Stimulated activated naive CD8-positive, alpha-beta T cell treated with anti-CD3 and anti-CD28 coated beads, Interleukin-15, amount 100 ng/mL, for 72 hours (primary cell): ENCODE data around the gene GABRG3.
"Not testable (repeated sequence)": the region's sequence is repeated elsewhere in the genome, so short reads cannot be mapped to it uniquely, and the experiment has no call there.

ENCODE experiments used
- ATAC-seq: fragments of 150-1000 bp; cut with Tn5 transposase; 2 replicates; pipeline ENCODE4 v1.10.0; 2021; ENCODE audit warnings: mild to moderate bottlenecking, moderate library complexity
- DNase-seq, 2 donors: peaks; one replicate each; pipeline ENCODE4 v3.0.0; 2021 to 2022
- H3K27ac Mint-ChIP-seq, 2 donors: one replicate each; pipeline ENCODE4 v1.8.0; 2022; ENCODE audit warnings: mild to moderate bottlenecking in 2 of 2, mixed read lengths in 2 of 2, moderate library complexity in 2 of 2
- H3K27me3 Mint-ChIP-seq: one replicate; pipeline ENCODE4 v1.8.0; 2022; ENCODE audit warnings: mixed read lengths
- H3K4me1 Mint-ChIP-seq: one replicate; pipeline ENCODE4 v1.8.0; 2022; ENCODE audit warnings: mild to moderate bottlenecking, mixed read lengths
- H3K4me3 Mint-ChIP-seq, 2 donors: one replicate each; pipeline ENCODE4 v1.8.0; 2022; ENCODE audit warnings: mild to moderate bottlenecking in 2 of 2, mixed read lengths in 2 of 2, moderate library complexity in 1 of 2
- H3K9me3 Mint-ChIP-seq, 2 donors: one replicate each; pipeline ENCODE4 v1.8.0; 2022; ENCODE audit warnings: mixed read lengths in 2 of 2

GABRG3 gene

GRCh38 chr15:27358751-27359434 lies 387.9 kb downstream of the GABRG3 start:
- ATAC-seq (no peak), DNase-seq (peak in 1 of 2 donors; percentile 5)
- Mint-ChIP-seq H3K4me3 (no peak overlapping the region), H3K9me3 (no peaks in the 10 kb centered on the region), H3K27me3 (no peaks in the 10 kb centered on the region), H3K27ac (no peak overlapping the region), H3K4me1 (no peaks in the 10 kb centered on the region)

GRCh38 chr15:27359586-27359985 lies 388.6 kb downstream of the GABRG3 start:
- no peaks in the 10 kb centered on the region for H3K4me1 Mint-ChIP-seq
- ATAC-seq (no peak), DNase-seq (no peak)
- peak overlapping the region in 1 of 2 donors; percentile 42 for H3K27ac Mint-ChIP-seq
- H3K27me3 Mint-ChIP-seq: no peaks in the 10 kb centered on the region
- no peak overlapping the region for H3K4me3 Mint-ChIP-seq
- no peaks in the 10 kb centered on the region for H3K9me3 Mint-ChIP-seq

GRCh38 chr15:27360316-27360715 lies 389.3 kb downstream of the GABRG3 start:
- DNase-seq (no peak), ATAC-seq (no peak)
- H3K9me3 Mint-ChIP-seq: no peaks in the 10 kb centered on the region
- H3K4me1 Mint-ChIP-seq: no peaks in the 10 kb centered on the region
- no peak overlapping the region for H3K4me3 Mint-ChIP-seq
- H3K27me3 Mint-ChIP-seq: no peaks in the 10 kb centered on the region
- H3K27ac Mint-ChIP-seq: no peak overlapping the region

- Mint-ChIP-seq H3K4me3 (no peak overlapping the region), H3K9me3 (no peaks in the 10 kb centered on the region), H3K27me3 (no peaks in the 10 kb centered on the region), H3K4me1 (no peaks in the 10 kb centered on the region), H3K27ac (no peak overlapping the region)
- DNase-seq: no peak
- no peak for ATAC-seq
These were observed 390.5 kb downstream of the GABRG3 start for GRCh38 chr15:27361438-27361837.

GRCh38 chr15:27365456-27365855 lies 394.5 kb downstream of the GABRG3 start:
- no peak overlapping the region for H3K27ac Mint-ChIP-seq
- peaks cover 3 to 9% of the 10 kb centered on the region in 2 donors for H3K9me3 Mint-ChIP-seq
- no peaks in the 10 kb centered on the region for H3K4me1 Mint-ChIP-seq
- H3K27me3 Mint-ChIP-seq: no peaks in the 10 kb centered on the region
- no peak for ATAC-seq
- no peak overlapping the region for H3K4me3 Mint-ChIP-seq
- DNase-seq: no peak

GRCh38 chr15:27377391-27377790 lies 406.4 kb downstream of the GABRG3 start:
- DNase-seq, H3K4me1 Mint-ChIP-seq, H3K27me3 Mint-ChIP-seq, H3K4me3 Mint-ChIP-seq, H3K27ac Mint-ChIP-seq, ATAC-seq: not testable (repeated sequence)
- peaks cover 9 to 15% of the 10 kb centered on the region in 2 donors for H3K9me3 Mint-ChIP-seq

GRCh38 chr15:27382361-27383025 lies 411.5 kb downstream of the GABRG3 start:
- no peak overlapping the region for H3K27ac Mint-ChIP-seq
- DNase-seq: no peak
- H3K4me1 Mint-ChIP-seq: no peaks in the 10 kb centered on the region

GRCh38 chr15:27383726-27384125 lies 412.7 kb downstream of the GABRG3 start:
- Mint-ChIP-seq H3K4me1 (no peaks in the 10 kb centered on the region), H3K27me3 (no peaks in the 10 kb centered on the region), H3K27ac (no peak overlapping the region), H3K4me3 (no peak overlapping the region), H3K9me3 (peaks cover 11 to 15% of the 10 kb centered on the region in 2 donors)
- no peak for DNase-seq
- no peak for ATAC-seq

More at GRCh38 chr15:27382361-27383025, 411.5 kb downstream of the GABRG3 start:
- ATAC-seq: no peak
- Mint-ChIP-seq H3K27me3 (no peaks in the 10 kb centered on the region), H3K9me3 (peaks cover 11 to 15% of the 10 kb centered on the region in 2 donors), H3K4me3 (no peak overlapping the region)

- no peak overlapping the region for H3K27ac Mint-ChIP-seq
- DNase-seq: no peak
- peaks cover 0 to 1% of the 10 kb centered on the region in 2 donors for H3K9me3 Mint-ChIP-seq
- H3K4me3 Mint-ChIP-seq: no peak overlapping the region
- H3K27me3 Mint-ChIP-seq: no peaks in the 10 kb centered on the region
- H3K4me1 Mint-ChIP-seq: no peaks in the 10 kb centered on the region
- no peak for ATAC-seq
These were observed 421.2 kb downstream of the GABRG3 start for GRCh38 chr15:27392163-27392562.

GRCh38 chr15:27396521-27396920 lies 425.5 kb downstream of the GABRG3 start:
- DNase-seq (no peak), ATAC-seq (no peak)
- Mint-ChIP-seq H3K4me3 (no peak overlapping the region), H3K27me3 (no peaks in the 10 kb centered on the region), H3K4me1 (no peaks in the 10 kb centered on the region), H3K9me3 (no peaks in the 10 kb centered on the region), H3K27ac (no peak overlapping the region)

GRCh38 chr15:27396996-27397395 lies 426.0 kb downstream of the GABRG3 start:
- no peaks in the 10 kb centered on the region for H3K4me1 Mint-ChIP-seq
- ATAC-seq (no peak), DNase-seq (no peak)
- H3K27me3 Mint-ChIP-seq: no peaks in the 10 kb centered on the region
- H3K9me3 Mint-ChIP-seq: no peaks in the 10 kb centered on the region
- no peak overlapping the region for H3K27ac Mint-ChIP-seq
- no peak overlapping the region for H3K4me3 Mint-ChIP-seq

GRCh38 chr15:27398631-27399161 lies 427.7 kb downstream of the GABRG3 start:
- H3K4me3 Mint-ChIP-seq: no peak overlapping the region
- DNase-seq (no peak), ATAC-seq (no peak)
- H3K27me3 Mint-ChIP-seq: no peaks in the 10 kb centered on the region
- no peaks in the 10 kb centered on the region for H3K9me3 Mint-ChIP-seq
- H3K4me1 Mint-ChIP-seq: no peaks in the 10 kb centered on the region
- H3K27ac Mint-ChIP-seq: no peak overlapping the region

- ATAC-seq (no peak), DNase-seq (no peak)
- Mint-ChIP-seq H3K4me1 (no peaks in the 10 kb centered on the region), H3K4me3 (no peak overlapping the region), H3K27me3 (no peaks in the 10 kb centered on the region), H3K27ac (no peak overlapping the region), H3K9me3 (no peaks in the 10 kb centered on the region)
These were observed 428.3 kb downstream of the GABRG3 start for GRCh38 chr15:27399241-27399640.

- ATAC-seq (no peak), DNase-seq (no peak)
- Mint-ChIP-seq H3K4me1 (no peaks in the 10 kb centered on the region), H3K9me3 (peaks cover 5 to 11% of the 10 kb centered on the region in 2 donors), H3K27ac (no peak overlapping the region), H3K27me3 (no peaks in the 10 kb centered on the region), H3K4me3 (no peak overlapping the region)
These were observed 430.5 kb downstream of the GABRG3 start for GRCh38 chr15:27401471-27401870.

- no peak overlapping the region for H3K4me3 Mint-ChIP-seq
- no peak for ATAC-seq
- no peaks in the 10 kb centered on the region for H3K4me1 Mint-ChIP-seq
- no peaks in the 10 kb centered on the region for H3K27me3 Mint-ChIP-seq
- no peak overlapping the region for H3K27ac Mint-ChIP-seq
- peaks cover 5 to 14% of the 10 kb centered on the region in 2 donors for H3K9me3 Mint-ChIP-seq
- no peak for DNase-seq
These were observed 437.4 kb downstream of the GABRG3 start for GRCh38 chr15:27408428-27408827.

- H3K4me3 Mint-ChIP-seq: no peak overlapping the region
- no peak for ATAC-seq
- H3K9me3 Mint-ChIP-seq: peaks cover 4 to 15% of the 10 kb centered on the region in 2 donors
- DNase-seq: no peak
- H3K27ac Mint-ChIP-seq: no peak overlapping the region
- H3K4me1 Mint-ChIP-seq: no peaks in the 10 kb centered on the region
- no peaks in the 10 kb centered on the region for H3K27me3 Mint-ChIP-seq
These were observed 440.1 kb downstream of the GABRG3 start for GRCh38 chr15:27410996-27411605.
